ENCODE measurements around the gene MEN1. TPM values are rescaled to one million over a fixed set of nuclear protein-coding genes. Genes with fewer than 3 reads are reported as not detected.

MEN1 gene
- total RNA-seq, 2 donors from 2014 or later, result 27.9 to 45.5 TPM

DNA sequence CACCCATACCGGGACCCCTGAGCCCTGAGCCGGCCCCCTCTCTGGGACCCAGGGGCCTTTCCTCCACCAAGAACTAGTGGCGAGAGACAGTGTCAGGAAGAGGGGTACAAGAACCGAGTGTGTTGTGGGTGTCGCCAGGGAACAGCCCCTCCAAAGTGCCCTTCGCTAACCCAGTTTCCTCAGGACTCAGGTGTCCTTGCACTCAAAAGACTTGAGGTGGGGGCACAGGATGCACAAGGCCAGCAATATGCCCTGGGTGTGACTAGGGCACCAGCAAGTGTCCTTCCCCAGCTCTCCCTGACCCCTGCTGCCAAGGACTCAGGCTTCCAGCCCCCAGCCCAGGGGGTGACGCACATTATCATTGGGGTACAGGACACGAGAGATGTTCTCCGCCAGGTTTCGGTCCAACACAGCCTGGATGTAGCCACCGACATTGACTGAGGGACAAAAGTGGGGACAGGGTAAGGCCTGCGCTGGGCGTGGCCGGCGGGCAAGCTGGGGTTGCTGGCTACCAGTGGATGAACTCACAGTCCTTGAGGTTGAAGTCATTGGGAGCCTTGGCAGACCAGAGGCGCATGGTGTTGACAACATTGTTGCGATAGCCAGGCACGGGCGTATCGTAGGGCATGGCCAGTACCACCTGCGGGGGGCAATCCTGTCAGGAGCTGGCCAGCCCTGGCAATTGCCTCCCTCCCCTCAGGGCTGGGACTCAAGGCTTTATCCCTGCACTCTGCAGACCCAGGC, 55.3 kb downstream of the MEN1 start:
- intact Hi-C loops (cut with DNase I), result no loop called here
- TF ChIP-seq POLR2AphosphoS5 (IDR thresholded peaks at IDR 0.05) (no peak), POLR2A (IDR thresholded peaks at IDR 0.05) (no peak)
- TF ChIP-seq, protein P1, sequence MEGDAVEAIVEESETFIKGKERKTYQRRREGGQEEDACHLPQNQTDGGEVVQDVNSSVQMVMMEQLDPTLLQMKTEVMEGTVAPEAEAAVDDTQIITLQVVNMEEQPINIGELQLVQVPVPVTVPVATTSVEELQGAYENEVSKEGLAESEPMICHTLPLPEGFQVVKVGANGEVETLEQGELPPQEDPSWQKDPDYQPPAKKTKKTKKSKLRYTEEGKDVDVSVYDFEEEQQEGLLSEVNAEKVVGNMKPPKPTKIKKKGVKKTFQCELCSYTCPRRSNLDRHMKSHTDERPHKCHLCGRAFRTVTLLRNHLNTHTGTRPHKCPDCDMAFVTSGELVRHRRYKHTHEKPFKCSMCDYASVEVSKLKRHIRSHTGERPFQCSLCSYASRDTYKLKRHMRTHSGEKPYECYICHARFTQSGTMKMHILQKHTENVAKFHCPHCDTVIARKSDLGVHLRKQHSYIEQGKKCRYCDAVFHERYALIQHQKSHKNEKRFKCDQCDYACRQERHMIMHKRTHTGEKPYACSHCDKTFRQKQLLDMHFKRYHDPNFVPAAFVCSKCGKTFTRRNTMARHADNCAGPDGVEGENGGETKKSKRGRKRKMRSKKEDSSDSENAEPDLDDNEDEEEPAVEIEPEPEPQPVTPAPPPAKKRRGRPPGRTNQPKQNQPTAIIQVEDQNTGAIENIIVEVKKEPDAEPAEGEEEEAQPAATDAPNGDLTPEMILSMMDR (IDR thresholded peaks at IDR 0.05), result no peak

DNA sequence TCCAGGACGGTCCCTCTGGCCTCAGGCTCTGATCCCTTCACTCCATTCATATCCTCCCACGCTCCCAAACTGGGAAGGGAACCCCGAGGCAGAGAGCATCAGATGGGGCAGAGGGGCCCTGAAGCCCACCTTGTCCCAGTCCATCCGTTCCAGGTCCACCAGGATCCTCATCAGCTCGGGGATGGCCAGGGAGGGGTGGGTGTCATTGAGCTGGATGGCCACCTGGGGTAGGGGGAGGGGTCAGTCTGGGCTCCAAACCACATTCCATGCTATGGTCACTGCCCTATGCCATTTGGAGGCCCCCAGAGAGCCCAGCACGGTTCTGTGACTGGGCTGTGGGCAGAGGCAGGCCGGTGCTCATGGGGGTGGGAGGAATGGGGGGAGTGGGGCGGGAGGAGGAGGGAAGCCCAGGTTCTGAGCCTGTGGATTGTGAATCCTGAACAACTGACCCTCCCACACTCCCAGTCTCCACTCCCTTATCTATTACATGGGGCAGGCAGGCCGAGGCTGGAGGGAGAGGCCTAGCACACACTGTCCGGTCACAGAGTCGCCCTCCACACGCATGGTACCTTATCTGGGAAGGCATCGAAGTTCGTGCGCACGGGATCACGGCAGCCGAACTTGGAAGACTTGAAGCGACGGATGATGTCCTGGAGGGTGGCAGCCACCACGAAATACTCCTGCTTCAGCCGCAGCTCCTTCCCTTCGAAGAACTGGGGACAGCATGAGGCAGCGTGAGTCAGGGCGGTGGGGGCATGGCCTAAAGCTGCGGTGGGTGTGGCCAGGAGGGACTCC, 56.0 kb downstream of the MEN1 start:
- H3K4me1 ChIP-seq (replicated peaks), result no peaks in the 10 kb centered on the region
- DNase-seq (ENCODE audit: low spot score), result no peak
- 84% methylated on average over 26 of the region's 26 CpGs for WGBS
- TF ChIP-seq POLR2A (IDR thresholded peaks at IDR 0.05), result no peak
- TF ChIP-seq POLR2AphosphoS5 (IDR thresholded peaks at IDR 0.05), result no peak
- TF ChIP-seq, protein P1 (IDR thresholded peaks at IDR 0.05), result no peak
- H3K36me3 ChIP-seq, result no peaks in the 10 kb centered on the region
- no peak overlapping the region for H3K4me3 ChIP-seq
- intact Hi-C loops (cut with DNase I), result no loop called here
- H3K27me3 ChIP-seq (replicated peaks; ENCODE audit: insufficient read depth), result no peaks in the 10 kb centered on the region
- H3K9me3 ChIP-seq, result no peaks in the 10 kb centered on the region
- no peak overlapping the region for H3K27ac ChIP-seq

More for the DNA sequence above, 55.3 kb downstream of the MEN1 start:
- no peaks in the 10 kb centered on the region for H3K9me3 ChIP-seq
- no peak for DNase-seq (ENCODE audit: low spot score)
- H3K36me3 ChIP-seq, result no peaks in the 10 kb centered on the region
- no peak overlapping the region for H3K27ac ChIP-seq
- H3K4me1 ChIP-seq (replicated peaks), result no peaks in the 10 kb centered on the region
- no peaks in the 10 kb centered on the region for H3K27me3 ChIP-seq (replicated peaks; ENCODE audit: insufficient read depth)
- no peak overlapping the region for H3K4me3 ChIP-seq
- WGBS, result 90% methylated on average over 21 of the region's 21 CpGs

Other genes with a start within 250 kb of the MEN1 start
- gene SLC22A12, start 219.3 kb downstream of the MEN1 start, total RNA-seq, result not detected
- gene NRXN2, start 87.4 kb downstream of the MEN1 start, total RNA-seq, result 10 to 100 TPM in 1 of 2 donors, under 1 TPM in 1; 0.46 to 26.8 TPM
- gene RASGRP2, start 66.4 kb downstream of the MEN1 start, total RNA-seq, result 10 to 100 TPM; 13.3 to 28.7 TPM
- gene PYGM, start 50.6 kb downstream of the MEN1 start, total RNA-seq, result 10 to 100 TPM in 1 of 2 donors, 1 to 10 TPM in 1; 8.0 to 22.4 TPM
- gene SF1, start 32.0 kb downstream of the MEN1 start, total RNA-seq, result 100 to 1,000 TPM; 263 to 409 TPM
- 10 to 100 TPM; 10.7 to 35.8 TPM for gene MAP4K2, start 7.3 kb downstream of the MEN1 start, total RNA-seq
- gene CDC42BPG, start 34.1 kb upstream of the MEN1 start, total RNA-seq, result 10 to 100 TPM; 17.2 to 24.0 TPM
- gene EHD1, start 68.1 kb upstream of the MEN1 start, total RNA-seq, result 100 to 1,000 TPM in 1 of 2 donors, 10 to 100 TPM in 1; 38.8 to 104 TPM
- gene ATG2A, start 106.7 kb upstream of the MEN1 start, total RNA-seq, result 10 to 100 TPM; 38.4 to 66.1 TPM
- gene PPP2R5B, start 114.1 kb upstream of the MEN1 start, total RNA-seq, result 10 to 100 TPM; 14.1 to 32.6 TPM
- gene GPHA2, start 125.3 kb upstream of the MEN1 start, total RNA-seq, result not detected
- 1 to 10 TPM in 1 of 2 donors, not detected in 1; 7.4 TPM for gene MAJIN, start 161.6 kb upstream of the MEN1 start, total RNA-seq
- gene BATF2, start 186.4 kb upstream of the MEN1 start, total RNA-seq, result 1 to 10 TPM; 1.5 TPM
- 100 to 1,000 TPM in 1 of 2 donors, 10 to 100 TPM in 1; 86.5 to 135 TPM for gene ARL2, start 203.6 kb upstream of the MEN1 start, total RNA-seq
- 10 to 100 TPM; 23.4 to 25.2 TPM for gene SNX15, start 216.9 kb upstream of the MEN1 start, total RNA-seq
- 10 to 100 TPM; 25.0 to 29.4 TPM for gene SAC3D1, start 230.7 kb upstream of the MEN1 start, total RNA-seq
- gene NAALADL1, start 248.0 kb upstream of the MEN1 start, total RNA-seq, result 10 to 100 TPM in 1 of 2 donors, 1 to 10 TPM in 1; 8.5 to 15.6 TPM